HG03095 (cell line): ENCODE data around the gene MAX.
"Not testable (repeated sequence)": the region's sequence is repeated elsewhere in the genome, so short reads cannot be mapped to it uniquely, and the experiment has no call there.

Experiments
- ATAC-seq: cut with Tn5 transposase; IDR thresholded peaks from one replicate; pipeline ENCODE4 v1.9.1; 2021; ENCODE audit warnings: moderate library complexity; ENCODE audit not compliant: unreplicated experiment

Gene MAX

DNA sequence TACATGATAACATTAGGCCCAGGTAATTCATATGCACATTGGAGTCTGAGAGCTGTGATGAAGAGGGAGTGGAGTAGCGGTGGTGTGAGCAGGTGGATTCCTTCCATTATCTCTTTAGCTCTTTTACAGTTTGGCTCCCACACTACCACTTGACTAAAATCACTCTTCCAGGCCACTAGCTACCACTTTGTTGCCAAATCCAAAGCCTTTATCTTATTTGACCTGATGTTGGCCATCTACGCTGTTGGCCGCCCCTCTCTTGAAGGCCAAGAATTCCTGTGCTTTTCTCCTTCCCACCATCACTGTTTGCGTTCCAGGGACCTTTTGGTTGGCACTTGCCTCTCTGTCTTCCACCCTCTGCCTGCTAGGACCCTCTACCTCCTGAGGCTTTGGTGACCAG, 4.0 kb upstream of the MAX start:
- no peak for ATAC-seq

DNA sequence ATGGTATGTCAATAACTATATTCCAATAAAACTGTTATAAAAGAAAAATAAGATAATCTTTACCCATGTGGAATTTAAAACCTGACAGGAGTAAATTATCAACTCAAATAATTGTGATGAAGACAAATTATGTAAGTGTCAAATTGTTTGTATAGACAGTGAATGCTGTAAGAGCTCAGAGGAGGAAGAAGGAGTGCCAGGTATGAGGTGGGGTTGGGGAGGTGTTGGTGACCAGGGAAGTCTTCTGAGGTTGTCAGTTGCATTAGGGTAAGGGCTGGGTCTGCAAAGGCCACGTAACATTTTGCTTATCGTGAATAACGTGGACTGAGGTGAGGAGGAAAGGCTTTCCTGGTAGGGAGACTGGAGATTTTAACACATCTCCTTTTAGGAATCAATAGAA, 2.5 kb upstream of the MAX start:
- no peak for ATAC-seq

DNA sequence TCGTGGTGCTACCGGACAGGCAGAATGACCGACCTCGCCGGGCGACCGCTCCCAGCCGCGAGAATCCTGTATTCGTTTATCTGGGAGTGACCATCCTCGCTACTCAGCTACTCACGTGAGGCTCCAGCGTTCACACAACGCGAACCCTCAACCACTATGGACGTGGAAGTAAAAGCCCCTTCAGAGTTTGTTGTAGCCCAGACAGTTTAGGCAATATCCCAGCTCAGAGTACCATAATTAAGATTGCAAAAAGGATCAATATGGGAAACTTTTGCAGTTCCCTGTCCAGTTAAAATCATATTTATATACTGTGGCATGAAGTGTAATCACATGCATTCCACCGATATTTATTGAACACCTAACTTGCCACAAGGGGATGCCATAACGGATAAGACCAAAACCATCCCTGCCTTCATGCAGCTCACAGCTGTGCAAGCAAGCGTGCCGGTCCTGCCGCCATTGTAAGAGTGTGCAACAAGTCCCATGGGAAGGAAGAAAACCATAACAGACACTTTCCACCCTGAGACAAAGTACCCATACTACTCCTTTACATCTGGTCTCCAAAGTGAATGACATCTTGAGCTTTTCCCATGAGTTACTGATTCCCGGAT, 938 bp upstream of the MAX start:
- no peak for ATAC-seq

DNA sequence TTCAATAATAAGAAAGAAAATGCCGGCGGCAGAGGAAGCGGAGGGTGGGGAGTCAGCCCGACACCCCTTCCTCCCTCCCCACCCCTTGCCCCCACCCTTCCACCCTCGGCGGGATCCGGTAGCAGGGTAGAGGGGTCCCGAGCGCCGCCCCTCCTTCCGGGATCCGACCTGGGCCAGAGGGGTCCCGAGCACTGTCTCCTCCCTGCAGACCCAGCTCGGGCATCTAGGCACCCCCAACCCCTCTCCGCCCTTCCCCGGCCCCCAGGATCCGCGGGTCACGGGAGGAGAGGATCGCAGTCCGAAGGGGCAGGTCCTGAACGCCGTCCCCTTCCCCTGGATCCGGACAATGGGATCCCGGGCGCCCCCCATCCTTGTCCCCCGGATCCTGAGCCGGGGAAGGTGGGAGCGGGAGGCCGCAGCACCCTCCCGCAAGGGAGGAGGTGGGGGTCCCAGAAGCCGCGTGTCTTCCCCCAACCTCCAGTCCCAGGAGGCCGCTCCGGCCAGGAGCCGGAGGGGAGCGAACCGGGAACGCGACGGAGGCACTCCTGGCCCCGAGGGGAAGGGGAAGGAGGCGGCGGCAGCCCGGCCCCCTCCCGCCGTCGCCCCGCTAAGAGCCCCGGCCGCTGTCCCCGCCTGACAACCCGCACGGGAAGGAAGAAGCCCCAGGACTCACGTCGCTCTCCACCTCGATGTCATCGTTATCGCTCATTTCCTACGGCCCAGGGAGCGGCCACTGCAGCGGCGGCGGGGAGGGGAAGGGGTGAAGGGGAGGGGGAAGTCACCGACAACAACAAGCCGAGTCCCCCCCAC, 481 bp downstream of the MAX start:
- no peak for ATAC-seq

DNA sequence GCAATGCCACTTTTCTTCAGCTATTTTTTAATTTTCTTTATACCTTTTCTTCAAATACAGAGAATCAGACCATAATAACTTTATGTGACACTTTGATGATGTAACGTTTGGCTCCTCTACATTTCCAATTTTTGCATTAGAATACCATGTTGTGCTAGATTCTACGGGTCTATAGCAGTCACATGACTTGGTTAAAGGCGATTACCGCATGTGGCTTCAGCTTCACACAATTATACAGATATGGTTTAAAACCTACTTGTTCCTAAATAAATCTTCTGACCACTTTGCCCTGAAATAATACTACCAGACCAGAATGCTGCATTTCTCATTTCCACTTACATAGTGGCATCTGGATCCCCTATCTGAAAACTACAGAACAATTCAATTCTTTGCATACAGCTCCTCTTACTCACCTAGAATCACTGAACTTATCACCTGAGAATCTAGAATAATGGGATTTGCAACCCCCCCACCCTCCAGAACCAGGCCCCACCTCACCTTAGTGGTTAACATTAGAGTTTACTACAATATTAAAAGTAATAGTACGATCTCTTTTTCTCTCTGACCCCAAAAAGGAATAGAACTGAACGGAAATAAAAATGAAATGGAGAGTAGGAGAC, 1.3 kb downstream of the MAX start:
- ATAC-seq: no peak

DNA sequence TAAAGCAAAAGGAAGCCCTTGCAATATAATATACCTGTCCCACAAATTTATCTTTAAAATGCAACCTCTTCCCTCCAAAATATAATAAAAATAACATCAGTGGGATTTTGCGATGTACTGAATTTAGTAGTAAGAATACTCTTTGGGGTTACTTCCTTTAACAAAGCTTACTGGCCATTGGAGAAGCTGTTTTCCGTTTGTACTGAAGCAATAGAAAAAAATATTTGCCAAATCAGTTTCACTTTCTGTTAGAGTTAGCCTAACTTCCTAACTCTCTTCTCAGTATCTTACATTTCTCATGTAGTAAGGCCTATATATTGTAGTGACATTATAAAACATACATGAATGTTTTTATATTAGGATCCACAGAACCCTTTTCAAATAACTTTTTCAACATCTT, 3.7 kb downstream of the MAX start:
- no peak for ATAC-seq

DNA sequence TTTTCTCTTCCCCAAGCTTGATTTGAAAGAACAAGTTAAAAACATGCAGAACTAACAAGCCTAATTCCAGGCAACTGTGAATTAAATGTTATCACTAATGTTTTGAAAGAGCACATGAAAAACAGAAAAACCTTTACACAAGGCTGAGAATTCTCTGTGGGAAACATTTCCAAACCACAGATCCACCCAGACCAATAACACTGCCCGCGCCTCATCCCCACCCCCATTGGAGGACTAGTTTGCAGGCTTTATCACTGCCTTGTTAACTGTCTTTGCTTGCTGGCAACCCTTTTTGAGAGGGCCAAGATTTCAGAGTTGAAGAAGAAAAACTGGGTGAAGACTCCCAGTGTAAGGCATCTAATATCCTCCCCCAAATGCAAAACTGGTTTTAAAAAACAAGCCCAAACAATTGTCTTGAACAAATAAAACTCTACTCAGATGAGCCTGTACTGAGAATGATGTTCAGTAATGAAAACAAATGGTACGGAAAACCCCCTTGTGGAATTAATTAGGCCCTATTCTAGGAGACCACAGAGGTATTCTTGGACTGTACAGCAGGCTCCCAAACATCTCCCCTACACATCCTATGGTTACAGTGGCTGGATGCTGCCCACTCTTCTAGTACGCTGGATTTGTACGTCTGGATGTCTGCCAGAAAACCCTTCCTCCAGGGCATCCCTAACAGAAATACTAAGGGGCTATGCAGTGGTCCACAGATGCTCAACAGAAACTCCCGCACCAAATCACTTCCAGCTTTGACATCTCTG, 5.8 kb downstream of the MAX start:
- no peak for ATAC-seq

DNA sequence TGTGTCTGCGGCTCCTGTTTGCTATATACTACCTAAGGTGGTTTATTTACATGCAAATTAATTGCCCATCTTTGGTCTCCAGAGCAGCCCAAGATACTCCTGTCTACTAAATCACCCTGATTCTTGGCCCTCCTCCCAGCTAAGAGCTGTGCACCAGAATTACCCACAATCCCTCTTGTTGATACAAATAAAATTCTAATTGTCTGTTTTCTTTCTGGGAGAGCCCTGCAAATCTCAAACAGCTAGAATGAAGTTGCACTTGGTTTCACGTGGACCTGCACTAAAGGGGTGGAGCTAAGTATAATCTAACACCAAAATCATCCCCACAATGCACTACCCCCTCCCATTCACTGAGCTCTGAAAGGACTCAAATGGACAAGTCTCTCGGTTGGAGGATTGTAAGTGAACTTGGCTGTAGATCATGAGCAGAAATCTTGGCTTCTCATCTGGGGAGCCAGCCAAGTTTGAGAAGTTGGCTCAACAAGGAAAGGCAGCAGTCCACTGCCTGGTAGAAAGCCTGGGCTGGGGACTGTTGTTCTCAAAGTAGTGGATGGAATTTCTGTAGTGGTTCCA, 6.6 kb downstream of the MAX start:
- ATAC-seq: no peak

DNA sequence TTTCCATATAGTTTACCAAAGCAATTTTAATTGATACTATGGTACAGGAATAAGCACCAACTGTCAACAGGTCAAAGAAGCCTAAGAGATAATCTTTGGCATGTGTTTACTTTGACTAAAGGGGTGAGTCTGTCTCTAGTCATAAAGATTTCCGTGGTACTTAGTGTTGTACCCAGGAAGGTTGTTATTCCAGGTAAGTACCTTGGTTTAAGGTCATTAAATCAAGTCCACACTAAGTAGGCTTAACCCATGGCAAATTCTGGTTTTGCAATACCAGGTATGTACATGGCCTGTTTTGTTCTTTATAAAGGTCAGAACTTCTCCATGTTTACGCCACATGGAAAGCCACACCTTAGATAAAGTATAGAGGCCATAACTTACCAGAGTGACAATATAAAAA, 10.0 kb downstream of the MAX start:
- no peak for ATAC-seq

DNA sequence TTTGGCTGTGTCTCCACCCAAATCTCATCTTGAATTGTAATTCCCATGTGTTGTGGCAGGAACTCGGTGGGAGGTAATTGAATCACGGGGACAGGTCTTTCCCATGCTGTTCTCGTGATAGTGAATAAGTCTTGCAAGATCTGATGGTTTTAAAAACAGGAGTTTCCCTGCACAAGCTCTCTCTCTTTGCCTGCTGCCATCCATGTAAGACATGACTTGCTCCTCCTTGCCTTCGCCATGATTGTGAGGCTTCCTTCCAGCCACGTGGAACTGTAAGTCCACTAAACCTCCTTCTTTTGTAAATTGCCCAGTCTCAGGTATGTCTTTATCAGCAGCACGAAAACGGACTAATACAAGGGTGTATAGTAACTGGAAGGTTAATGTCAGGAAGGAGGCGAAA, 14.5 kb downstream of the MAX start:
- not testable (repeated sequence) for ATAC-seq

DNA sequence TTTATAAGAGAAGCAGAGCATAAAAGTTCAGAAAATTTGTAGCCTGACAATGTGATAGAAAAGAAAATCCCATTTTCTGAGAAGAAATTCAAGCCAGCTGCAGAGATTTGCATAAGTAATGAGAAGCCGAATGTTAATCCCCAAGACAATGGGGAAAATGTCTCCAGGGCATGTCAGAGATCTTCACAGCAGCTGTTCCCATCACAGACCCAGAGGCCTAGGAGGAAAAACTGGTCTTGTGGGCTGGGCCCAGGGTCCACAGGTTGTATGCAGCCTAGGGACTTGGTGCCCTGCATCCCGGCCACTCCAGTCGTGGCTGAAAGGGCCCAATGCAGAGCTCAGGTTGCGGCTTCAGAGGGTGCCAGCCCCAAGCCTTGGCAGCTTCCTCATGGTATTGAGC, 15.6 kb downstream of the MAX start:
- not testable (repeated sequence) for ATAC-seq

DNA sequence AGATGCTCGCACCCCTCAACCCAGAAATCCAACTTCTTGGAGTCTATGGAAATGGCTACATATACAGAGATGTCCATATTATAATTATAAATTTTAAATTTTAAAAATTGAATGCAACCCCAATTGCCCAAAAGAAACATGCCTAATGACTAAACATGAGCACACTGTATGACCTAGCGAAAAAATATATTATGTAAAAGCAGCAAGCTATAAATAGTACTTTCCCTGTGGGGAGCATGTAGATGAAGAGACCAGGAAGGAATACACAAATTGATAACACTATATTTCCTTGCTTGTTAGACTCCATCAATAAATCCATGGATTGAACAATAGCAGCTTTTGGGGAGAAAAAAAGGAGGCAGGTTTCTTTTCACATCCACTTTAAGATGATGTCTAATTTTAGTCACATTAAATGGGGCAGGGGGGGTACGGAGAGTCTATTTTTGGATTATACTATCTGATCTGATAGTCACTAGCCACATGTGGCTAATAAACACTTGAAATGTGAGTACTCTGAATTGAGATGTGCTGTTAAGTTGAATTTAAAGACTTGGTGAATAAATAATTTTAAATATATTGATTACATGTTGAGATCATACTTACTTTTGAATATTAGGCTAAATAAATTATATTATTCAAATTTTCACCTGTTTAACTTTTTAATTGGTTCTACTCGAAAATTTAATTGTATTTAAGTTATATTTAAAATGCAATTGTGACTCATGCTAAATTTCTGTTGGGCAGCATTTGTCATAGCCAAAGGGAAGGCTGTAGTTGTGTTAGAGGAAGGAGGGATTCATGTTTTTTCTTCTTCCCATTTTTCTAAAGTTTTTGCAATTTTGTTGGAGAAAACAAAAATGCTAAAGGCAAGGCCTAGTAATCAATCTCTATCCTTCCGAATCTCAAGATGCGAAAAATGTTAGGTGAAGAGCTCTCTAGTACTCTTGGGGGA, 17.5 kb downstream of the MAX start:
- no peak for ATAC-seq

DNA sequence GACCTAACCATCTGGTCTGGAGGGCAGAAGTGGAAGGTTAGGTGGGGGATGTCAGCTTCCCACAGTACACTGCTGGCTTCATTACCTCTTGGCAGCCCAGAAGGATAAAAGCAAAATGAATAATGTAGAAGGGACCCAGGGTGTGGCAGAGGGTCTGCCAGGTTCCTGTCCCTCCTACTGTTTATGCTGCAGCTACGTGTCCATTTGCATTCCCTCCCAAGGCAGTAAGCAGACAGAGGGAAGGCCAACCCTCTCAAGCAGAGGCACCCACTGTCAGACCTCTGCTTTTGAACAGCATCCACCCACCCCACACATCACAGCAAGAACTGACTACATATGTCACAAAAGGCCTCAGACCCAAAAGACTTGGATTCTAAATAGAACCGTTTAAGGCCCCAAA, 19.4 kb downstream of the MAX start:
- no peak for ATAC-seq

DNA sequence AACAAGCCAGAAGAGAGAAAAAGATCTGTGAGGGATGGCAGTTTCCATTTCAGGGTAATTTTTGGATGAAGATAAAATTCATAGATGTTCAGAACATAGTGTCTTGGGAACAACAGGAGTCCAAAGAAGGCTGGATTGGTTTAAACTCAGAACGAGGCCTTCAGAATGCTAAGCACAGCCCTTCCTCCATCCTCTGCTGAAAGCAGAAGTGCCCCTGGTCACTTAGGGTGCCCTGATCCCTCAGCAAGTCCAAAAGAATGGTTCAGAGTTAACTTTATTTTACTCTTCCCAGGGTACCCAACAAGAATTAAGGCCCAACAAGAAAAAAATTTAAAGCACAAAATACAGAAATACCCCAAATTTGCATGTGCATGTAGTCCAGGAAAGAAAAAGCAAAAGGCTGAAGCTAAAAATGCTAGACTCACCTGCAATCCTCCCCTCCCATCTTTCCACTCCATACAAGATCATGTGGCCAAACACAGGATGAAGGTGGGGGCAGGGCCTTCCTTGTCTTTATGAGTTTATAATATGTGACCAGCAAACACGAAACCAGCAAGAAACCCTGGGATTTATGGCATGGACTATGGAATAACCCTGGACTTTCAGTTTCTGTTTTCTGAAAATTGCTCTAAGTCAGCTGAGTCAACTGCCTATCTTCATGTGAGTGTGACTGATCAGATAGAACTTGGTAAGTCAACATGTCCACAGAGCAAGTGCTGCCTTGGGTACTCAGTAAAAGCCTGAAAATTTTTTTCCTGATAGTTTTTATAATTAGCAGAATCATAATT, 21.2 kb downstream of the MAX start:
- no peak for ATAC-seq

DNA sequence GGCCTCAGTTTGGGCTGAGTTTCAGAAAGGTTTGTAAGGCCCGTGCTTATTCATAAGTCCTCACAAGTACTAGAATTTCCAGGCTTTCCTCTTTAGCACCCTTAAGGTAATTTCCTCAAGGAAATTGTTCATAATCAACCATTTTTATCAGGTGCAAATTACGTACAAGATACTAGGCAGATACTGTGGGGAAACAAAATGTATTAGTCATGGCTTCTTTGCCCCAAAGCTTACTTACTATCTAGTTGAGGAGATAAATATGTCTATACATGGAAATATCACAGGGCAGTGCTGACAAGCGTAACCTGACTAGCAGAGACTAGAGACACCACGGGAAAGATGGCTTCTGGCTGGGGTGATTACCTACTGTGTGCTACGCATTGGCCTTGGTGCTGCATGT, 22.5 kb downstream of the MAX start:
- no peak for ATAC-seq

DNA sequence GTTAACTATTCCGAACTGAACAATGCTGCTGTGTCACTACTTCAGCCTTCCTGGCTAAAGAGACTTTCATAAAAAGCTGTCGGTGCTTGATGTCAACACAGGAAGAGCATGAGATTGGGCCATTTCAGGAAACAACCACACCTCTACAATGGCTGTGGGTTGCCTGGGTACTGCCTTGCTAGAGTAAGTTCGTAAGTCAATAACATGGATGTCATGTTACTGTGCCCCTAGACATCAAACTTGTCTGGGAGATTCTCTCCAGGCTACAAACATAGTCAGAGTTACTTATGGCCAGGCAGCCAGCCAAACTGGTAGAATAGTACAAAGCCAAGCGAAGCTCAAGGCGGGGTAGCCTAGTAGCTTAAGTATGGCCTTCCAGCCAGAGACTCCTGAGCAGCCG, 23.1 kb downstream of the MAX start:
- no peak for ATAC-seq

DNA sequence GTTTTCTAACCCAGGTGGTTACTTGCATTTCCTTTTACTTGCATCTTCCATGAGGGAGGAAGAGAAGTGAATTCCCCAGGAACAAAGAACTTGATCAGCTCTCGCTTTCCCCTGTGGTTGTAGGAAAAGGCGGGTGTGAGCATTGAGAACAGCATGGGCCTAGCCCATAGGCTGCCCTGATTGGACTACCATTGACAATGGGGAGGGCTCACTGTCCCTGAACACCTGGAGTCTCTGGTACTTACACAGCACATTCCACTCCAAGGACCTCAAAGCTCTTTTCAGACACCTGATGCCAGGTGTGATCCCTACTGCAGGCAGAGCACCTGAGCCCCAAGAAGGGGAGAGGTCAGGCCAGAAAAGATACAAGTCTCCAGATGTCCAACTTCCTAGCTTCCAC, 25.0 kb downstream of the MAX start:
- no peak for ATAC-seq

DNA sequence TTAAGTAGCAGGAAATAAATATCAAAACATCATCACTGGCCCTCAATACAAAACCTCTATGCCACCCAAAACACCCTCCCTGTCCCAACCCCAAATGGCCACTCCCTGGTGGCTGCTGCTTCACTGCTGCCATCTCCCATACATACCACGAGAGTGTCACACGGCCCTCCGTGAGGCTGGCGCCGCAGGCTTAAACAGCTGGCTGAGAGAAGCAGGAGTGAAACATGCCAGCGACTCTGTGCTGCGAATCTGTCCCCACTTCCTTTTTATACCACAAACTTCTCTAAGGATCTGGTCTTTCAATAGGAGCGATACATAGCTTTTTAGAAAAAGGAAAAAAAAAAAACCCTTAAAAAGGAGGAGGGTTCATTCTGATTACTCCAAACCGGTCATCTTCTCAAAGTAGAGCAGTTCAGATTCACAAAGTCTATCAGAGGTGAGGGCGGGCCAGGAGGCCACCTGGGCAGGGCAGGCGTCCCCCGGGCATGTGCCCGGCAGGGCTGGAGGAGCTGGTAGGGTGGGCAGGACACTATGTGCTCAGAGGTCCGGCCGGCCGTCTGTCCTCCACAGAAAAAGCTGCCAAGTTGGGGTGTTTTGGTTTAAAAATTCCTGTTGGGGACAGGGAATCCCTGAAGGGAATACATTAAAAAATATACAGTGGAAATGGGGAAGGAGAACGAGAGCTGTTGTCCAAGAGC, 26.5 kb downstream of the MAX start:
- no peak for ATAC-seq
